Measurements from ENCODE around the gene RFFL.
"Not testable (repeated sequence)": the region's sequence is repeated elsewhere in the genome, so short reads cannot be mapped to it uniquely, and the experiment has no call there.

Gene RFFL

DNA sequence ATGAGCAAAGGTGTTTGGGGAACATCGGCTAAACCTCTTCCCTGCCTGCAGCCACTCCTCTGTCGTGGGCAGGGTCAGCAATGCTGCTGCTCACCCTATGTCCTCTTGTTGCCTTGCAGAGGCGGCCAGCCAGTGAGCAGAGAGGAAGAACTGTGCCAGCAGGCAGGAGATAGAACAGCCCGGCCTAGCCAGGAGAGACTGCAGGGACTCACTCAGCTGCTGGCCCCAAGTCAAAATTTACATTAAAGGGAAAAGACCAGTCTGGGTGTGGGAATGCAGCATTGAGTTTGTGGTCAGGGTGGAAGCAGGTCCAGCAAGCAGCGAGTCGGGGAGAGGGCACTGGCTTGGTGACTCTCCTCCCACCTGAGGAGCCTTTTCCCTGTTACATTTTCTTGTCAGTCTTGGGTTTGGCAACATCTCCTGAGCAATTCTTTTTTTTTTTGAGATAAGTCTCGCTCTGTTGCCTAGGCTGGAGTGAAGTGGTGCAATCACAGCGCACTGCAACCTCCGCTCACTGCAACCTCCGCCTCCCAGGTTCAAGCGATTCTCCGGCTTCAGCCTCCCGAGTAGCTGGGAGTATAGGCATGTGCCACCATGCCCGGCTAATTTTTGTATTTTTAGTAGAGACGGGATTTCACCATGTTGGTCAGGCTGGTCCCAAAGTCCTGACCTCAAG is 60.5 kb downstream of the RFFL start:
- no peak for DNase-seq (ENCODE audit: low read depth)

GRCh38 chr17:35001549-35001948 is 62.0 kb downstream of the RFFL start:
- no peak for DNase-seq (ENCODE audit: low read depth)

DNA sequence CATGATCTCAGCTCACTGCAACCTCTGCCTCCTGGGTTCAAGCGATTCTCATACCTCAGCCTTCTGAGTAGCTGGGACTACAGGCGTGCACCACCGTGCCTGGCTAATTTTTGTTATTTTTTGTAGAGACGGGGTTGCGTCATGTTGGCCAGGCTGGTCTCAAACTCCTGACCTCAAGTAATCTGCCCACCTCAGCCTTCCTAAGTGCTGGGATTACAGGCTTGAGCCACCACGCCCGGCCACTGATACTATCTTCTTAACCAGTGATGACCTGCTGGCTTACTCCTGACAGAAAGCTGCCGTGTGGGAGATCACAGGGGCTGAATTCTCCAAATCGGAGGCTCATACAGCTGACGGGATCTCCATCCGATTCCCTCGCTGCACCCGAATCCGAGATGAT is 62.5 kb downstream of the RFFL start:
- DNase-seq (ENCODE audit: low read depth), result not testable (repeated sequence)

DNA sequence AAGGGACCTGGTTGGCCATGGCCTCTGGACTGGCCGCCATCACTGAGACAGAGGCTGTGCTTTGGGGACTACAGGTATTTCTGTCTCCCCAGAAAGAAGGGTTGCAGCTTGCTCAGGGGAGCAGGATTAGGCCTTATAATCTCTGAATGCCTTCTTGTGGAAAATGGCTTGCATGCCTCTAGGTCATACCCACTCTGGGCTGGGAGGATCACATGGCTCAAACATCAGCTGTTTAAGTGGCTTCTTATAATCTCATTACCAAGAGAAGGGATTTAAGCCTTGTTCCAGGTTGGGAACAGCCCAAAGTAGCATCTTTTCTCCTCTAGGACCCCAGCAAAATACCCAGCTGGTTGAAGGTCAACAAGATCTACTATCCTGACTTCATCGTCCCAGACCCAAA is 64.1 kb downstream of the RFFL start:
- DNase-seq (ENCODE audit: low read depth), result no peak

DNA sequence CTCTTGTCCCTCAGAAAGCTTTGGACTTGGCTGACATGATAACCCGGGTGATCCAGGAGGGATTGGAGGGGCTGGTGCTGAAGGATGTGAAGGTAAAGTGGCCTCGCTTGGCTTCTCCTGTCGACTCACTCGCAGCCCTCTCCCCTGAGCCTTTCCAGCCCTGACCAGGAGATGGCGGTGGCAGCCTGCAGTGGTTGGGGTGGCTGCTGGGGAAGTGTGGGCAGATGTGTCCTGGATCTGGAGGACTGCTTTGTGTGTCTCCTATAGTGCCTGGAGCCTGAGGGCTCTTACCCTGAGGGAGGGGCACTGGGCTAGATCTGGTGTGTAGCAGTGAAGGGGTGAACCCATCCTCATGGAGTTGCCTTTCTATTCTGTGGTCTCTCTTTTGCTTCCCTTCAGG is 65.3 kb downstream of the RFFL start:
- peak; percentile 55 for DNase-seq (ENCODE audit: low read depth)

DNA sequence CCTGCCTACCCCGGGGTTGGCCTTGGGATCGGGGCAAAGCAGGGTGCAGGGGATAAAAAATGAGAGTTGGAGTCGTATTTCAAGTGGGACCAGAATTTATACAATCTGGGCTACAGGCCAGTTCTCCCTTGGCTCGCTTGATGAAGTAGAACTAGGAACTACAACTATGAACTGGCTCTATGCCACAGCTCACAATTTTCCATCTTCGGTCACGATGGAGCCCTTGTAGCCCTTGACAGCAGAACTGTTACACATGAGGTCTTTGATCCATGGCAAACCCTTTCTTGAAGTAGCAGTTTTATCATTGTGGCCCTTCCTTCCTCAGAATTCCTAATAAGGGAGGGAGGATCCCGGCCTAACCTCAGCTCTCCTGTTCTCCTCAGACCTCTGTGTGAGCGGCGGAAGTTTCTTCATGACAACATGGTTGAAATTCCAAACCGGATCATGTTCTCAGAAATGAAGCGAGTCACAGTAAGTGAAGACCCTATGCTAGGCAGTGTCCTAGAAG is 66.1 kb downstream of the RFFL start:
- no peak for DNase-seq (ENCODE audit: low read depth)

- no peak for DNase-seq (ENCODE audit: low read depth)
Measured at GRCh38 chr17:34996422-34997285, 66.9 kb downstream of the RFFL start.

DNA sequence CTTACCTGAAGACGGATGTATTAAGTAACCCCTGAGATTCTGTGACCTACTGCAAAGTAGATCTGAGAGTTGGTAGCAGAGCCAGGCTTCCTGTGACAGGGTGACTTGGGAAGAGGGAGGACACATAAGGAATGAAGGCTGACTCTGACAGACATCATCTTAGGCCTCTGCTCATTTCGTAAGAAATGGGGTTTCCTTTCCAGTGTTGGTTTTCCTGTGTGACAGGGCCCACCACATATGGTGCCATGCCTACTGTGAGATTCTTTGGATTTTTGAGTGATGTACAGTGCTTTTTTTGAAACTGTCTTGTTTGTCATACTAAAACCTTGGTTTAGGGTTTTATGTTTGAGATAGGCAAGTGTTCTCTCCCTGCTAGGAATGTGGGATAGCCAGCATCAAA is 70.5 kb downstream of the RFFL start:
- no peak for DNase-seq (ENCODE audit: low read depth)

DNA sequence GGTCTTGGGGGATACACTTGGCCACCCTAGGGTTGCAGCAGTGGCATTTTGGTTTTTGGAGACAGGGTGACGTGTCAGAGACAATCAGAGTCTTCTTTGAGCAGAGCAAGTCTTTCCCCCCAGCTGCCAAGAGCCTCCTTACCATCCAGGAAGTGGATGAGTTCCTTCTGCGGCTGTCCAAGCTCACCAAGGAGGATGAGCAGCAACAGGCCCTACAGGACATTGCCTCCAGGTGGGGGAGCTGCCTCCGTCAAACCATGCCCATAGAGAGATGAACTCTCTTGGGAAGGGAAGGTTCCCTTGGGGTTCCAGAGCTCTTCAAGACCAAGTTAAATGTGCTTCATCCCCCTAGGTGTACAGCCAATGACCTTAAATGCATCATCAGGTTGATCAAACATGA is 71.9 kb downstream of the RFFL start:
- no peak for DNase-seq (ENCODE audit: low read depth)

DNA sequence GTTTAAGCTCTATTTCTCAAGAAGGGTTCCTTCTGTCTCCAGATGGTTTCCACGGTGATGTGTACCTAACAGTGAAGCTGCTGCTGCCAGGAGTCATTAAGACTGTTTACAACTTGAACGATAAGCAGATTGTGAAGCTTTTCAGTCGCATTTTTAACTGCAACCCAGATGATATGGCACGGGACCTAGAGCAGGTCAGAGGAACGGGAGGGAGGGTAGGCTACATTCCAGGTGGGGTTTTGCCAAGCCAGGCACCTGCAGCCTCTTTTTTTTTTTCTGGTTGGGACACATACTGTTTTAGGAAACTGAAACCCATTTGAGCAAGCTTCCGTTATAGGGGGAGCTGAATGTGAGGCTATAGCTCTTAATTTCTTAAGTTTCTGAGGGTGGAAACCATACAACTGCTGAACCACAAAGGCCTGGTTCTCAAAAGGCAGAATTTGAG is 72.6 kb downstream of the RFFL start:
- DNase-seq (ENCODE audit: low read depth), result no peak

DNA sequence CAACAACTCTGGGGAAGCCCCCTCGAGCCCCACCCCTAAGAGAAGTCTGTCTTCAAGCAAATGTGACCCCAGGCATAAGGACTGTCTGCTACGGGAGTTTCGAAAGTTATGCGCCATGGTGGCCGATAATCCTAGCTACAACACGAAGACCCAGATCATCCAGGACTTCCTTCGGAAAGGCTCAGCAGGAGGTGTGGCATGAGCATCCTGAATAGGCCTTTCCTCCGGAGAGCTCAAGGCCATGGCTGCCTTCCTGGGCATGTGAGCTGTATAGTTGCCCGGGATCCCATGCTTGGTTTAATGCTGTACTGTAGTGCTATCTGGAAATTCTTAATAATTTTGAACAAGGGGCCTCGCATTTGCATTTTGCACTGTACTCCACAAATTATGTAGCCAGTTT is 74.0 kb downstream of the RFFL start:
- DNase-seq (ENCODE audit: low read depth), result no peak

GRCh38 chr17:34988644-34989043 is 74.9 kb downstream of the RFFL start:
- DNase-seq (ENCODE audit: low read depth), result no peak

- DNase-seq (ENCODE audit: low read depth), result no peak
Measured at GRCh38 chr17:34987232-34987631, 76.3 kb downstream of the RFFL start.

GRCh38 chr17:34981538-34982241 is 81.8 kb downstream of the RFFL start:
- no peak for DNase-seq (ENCODE audit: low read depth)

- DNase-seq (ENCODE audit: low read depth), result peak; percentile 73
Measured at GRCh38 chr17:34980681-34981537, 82.6 kb downstream of the RFFL start.

DNA sequence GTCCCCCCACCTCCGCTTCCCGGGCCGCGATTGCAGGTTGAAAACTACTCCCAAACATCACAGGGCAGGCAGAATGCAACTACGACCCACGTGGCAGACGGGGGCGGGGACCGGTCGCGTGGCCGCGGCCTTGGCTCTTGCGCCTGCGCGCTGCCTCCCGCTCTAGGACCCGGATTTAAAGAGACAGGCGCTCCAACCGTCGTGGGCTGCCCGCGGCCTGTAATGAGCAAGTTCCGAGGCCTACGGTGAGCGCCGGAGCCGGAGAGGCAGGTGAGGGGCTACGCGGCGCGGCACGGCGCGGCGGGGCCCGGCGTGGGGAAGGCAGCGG is 83.2 kb downstream of the RFFL start, which contains the start of gene LIG3:
LIG3 (plus strand) TSS at position 160 of the 328 bp plus-strand sequence. CDS start 2,494 bp downstream, outside the sequence.
- DNase-seq (ENCODE audit: low read depth), result peak; percentile 91

- no peak for DNase-seq (ENCODE audit: low read depth)
Measured at GRCh38 chr17:34979650-34980352, 83.7 kb downstream of the RFFL start.

DNA sequence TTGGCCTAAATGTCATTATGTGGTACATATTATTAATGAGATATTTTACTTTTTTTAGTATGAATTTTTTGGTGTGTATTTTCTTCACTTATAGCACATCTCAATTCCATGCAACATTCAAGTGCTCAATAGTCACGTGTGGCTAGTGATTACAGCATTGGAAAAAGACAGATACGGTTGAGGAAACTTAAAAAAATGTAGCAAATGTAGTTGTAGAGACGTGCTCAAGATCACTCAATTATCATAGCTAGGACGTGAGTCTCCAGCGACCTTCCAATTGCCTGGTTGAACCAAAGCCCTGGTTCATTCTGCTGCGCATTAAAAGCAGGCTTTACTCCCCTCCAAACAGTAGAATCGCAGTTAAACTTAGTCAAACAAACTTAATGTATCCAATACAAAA is 84.4 kb downstream of the RFFL start:
- DNase-seq (ENCODE audit: low read depth), result no peak

DNA sequence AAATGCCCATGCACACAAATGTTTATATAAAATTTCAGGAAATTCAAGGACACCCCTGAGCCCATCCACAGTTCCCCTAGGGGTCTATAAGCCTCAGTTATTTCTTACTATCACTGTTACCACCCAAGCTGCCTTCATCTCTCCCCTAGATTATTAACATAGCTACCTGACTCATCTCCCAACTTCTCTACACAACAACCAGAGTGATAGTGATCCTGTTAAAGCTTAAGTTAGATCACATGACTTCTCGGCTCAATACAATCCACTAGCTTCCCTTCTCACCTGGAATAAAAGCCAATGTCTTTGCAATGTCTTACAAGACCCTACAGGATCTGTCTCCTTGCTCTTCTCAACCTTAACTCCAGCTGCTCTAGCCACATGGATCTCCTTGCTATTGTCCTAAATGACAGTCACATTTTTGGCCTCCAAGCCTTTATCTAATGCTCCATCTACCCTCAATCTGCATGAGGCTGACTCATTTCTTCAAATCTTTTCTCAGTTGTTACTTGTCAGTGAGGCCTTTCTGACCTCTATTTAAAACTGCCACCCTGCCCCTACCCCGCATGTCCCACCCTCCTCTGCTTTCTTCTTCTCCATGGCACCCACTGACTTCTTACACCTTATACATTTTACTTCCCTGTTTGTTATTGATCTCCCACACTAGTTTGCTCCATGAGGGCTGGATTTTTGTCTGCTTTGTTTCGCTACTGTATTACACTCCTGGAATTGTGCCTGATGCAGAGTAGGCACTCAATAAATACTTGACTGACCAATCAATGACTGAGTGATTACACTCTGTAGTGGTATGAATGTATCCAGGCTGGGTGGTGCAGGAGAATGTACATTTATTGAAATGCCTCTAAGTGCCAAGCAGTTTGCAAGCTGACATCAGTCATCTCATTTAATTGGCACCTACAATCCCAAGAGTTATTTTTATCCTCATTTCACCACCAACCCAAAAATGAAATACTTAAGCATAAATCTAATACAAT is 88.4 kb downstream of the RFFL start:
- no peak for DNase-seq (ENCODE audit: low read depth)

DNA sequence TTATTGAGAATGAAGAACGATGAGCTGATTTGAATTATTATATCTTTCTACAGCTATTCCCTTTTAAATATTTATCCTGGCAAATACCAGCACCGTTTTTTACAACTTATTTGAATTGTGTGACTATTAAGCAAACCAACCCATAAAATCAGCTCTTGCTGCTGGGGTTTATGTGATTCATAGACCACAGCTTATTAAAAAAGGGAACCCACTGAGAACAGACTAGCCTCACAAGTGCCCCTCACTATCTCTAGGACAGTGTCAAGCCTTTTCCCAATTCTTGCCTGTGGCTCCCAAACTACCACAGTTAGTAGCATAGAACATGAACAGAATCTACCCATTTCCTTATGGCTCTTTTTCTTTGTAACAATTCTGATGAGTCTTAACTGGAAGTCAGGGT is 89.3 kb downstream of the RFFL start:
- DNase-seq (ENCODE audit: low read depth), result no peak
